Endothelial cell of umbilical vein (primary cell): ENCODE results near the gene KRTAP5-2. TPM values are rescaled to one million over a fixed set of nuclear protein-coding genes. Genes with fewer than 3 reads are reported as not detected.

Experiments
- BruUV-seq: library from RNA; stranded (reverse); fragments of 400-500 nt; replicated peaks from 2 replicates; lab custom pipeline; 2021; lab: Mats Ljungman, UMichigan
- CTCF ChIA-PET: fragments of 300-600, 350-600 bp; sonication (Branson Sonifier 250); formaldehyde crosslinking; loops from one replicate; lab custom pipeline; 2021; ENCODE audit warnings: antibody characterized with exemption, inconsistent platforms; lab: Charles Lee
- POLR2A ChIA-PET: fragments of 300-600, 350-600 bp; sonication (Branson Sonifier 250); formaldehyde crosslinking; loops from one replicate; lab custom pipeline; 2021; ENCODE audit warnings: antibody characterized with exemption, inconsistent platforms; lab: Charles Lee
- DNase-seq: peaks from one replicate; pipeline ENCODE4 v3.0.0-alpha.2; 2011; ENCODE audit warnings: low read depth, low spot score
- FAIRE-seq: peaks from 2 replicates; lab custom pipeline; 2011; peaks lifted over from hg19 to GRCh38; lab: Jason Lieb, UNC
- H2AFZ ChIP-seq: 2 replicates; pipeline ENCODE4 v1.6.0; 2012; ENCODE audit warnings: low read depth, low read length, control low read depth, inconsistent platforms
- H3K27ac ChIP-seq: 2 replicates; pipeline ENCODE4 v1.5.1; 2011; ENCODE audit warnings: low read depth, mild to moderate bottlenecking, control low read depth, low read length, moderate library complexity; ENCODE audit not compliant: insufficient read depth
- H3K27me3 ChIP-seq, 2 experiments: 2 replicates each; pipeline versions ENCODE4 v1.6.0 to v1.6.1; 2011; ENCODE audit warnings: low read length in 2 of 2, mixed read lengths in 1 of 2; ENCODE audit not compliant: control insufficient read depth in 2 of 2, insufficient read depth in 2 of 2
- H3K36me3 ChIP-seq, 2 experiments: 2 replicates in 1 of 2; 3 replicates in 1 of 2; pipeline ENCODE4 v1.5.1; 2011; ENCODE audit warnings: low read length in 2 of 2, mild to moderate bottlenecking in 1 of 2, moderate library complexity in 1 of 2; ENCODE audit not compliant: control insufficient read depth in 2 of 2, insufficient read depth in 2 of 2; ENCODE audit errors: extremely low read depth in 1 of 2
- H3K4me1 ChIP-seq: 3 replicates; pipeline ENCODE4 v1.5.1; 2011; ENCODE audit warnings: mild to moderate bottlenecking, low read length; ENCODE audit not compliant: control insufficient read depth, insufficient read depth; ENCODE audit errors: extremely low read depth
- H3K4me2 ChIP-seq: 2 replicates; pipeline ENCODE4 v1.6.1; 2011; ENCODE audit warnings: low read length, control low read depth, mixed read lengths; ENCODE audit not compliant: insufficient read depth
- H3K4me3 ChIP-seq, 3 experiments: fragments of 200-600 bp in 1 of 3; sonication (generic), shearing (Covaris generic) in 1 of 3; replicated peaks in 1 of 3; 2 replicates each; pipeline ENCODE4 v1.5.1; 2011 to 2016; ENCODE audit warnings: control low read depth in 3 of 3, low read length in 3 of 3, mild to moderate bottlenecking in 2 of 3, inconsistent platforms in 1 of 3, low read depth in 1 of 3, moderate library complexity in 1 of 3; ENCODE audit not compliant: insufficient read depth in 1 of 3
- H3K79me2 ChIP-seq: 2 replicates; pipeline ENCODE4 v1.6.0; 2012; ENCODE audit warnings: low read length, inconsistent platforms; ENCODE audit not compliant: control insufficient read depth, insufficient read depth
- H3K9ac ChIP-seq: replicated peaks from 2 replicates; pipeline ENCODE3; 2011; ENCODE audit warnings: low read length, control low read depth; ENCODE audit not compliant: insufficient read depth; ENCODE audit errors: extremely low read depth
- H3K9me1 ChIP-seq: replicated peaks from 3 replicates; pipeline ENCODE4 v1.6.0; 2011; ENCODE audit warnings: mild to moderate bottlenecking, low read length; ENCODE audit not compliant: control insufficient read depth, insufficient read depth; ENCODE audit errors: extremely low read depth
- H3K9me3 ChIP-seq: replicated peaks from 2 replicates; pipeline ENCODE4 v1.5.1; 2012; ENCODE audit warnings: low read length, inconsistent platforms; ENCODE audit not compliant: control insufficient read depth, insufficient read depth
- H4K20me1 ChIP-seq: replicated peaks from 2 replicates; pipeline ENCODE3; 2011; ENCODE audit warnings: mild to moderate bottlenecking, low read length; ENCODE audit not compliant: control insufficient read depth, insufficient read depth; ENCODE audit errors: extremely low read depth
- EZH2 ChIP-seq: IDR thresholded peaks from 2 replicates; pipeline ENCODE4 v1.6.1; 2012; ENCODE audit warnings: borderline replicate concordance, low read depth, mild to moderate bottlenecking, moderate library complexity, low read length, inconsistent platforms; ENCODE audit not compliant: severe bottlenecking
- FOS ChIP-seq: IDR thresholded peaks from 2 replicates; pipeline ENCODE4 v1.6.1; 2011; ENCODE audit warnings: mild to moderate bottlenecking, low read length, moderate library complexity, borderline replicate concordance; ENCODE audit not compliant: insufficient read depth
- GATA2 ChIP-seq: IDR thresholded peaks from 2 replicates; pipeline ENCODE4 v1.7.0; 2011; ENCODE audit warnings: low read depth, mild to moderate bottlenecking, moderate library complexity, mixed read lengths, low read length; ENCODE audit not compliant: insufficient read length, insufficient read depth
- JUN ChIP-seq: IDR thresholded peaks from 2 replicates; pipeline ENCODE4 v1.6.1; 2011; ENCODE audit warnings: borderline replicate concordance, low read depth; ENCODE audit not compliant: insufficient read length, insufficient read depth
- MYC ChIP-seq: IDR thresholded peaks from one replicate; pipeline ENCODE4 v1.6.1; 2011; ENCODE audit warnings: mild to moderate bottlenecking, low read depth, low read length
- POLR2A ChIP-seq: IDR thresholded peaks from 2 replicates; pipeline ENCODE4 v1.6.1; 2012; ENCODE audit warnings: low read depth, mild to moderate bottlenecking, control low read depth, low read length
- POLR2AphosphoS5 ChIP-seq: IDR thresholded peaks from 2 replicates; pipeline ENCODE4 v1.6.1; 2012; ENCODE audit warnings: low read depth, mild to moderate bottlenecking, control low read depth, low read length, moderate library complexity; ENCODE audit not compliant: insufficient read depth
- dilution Hi-C: fragments of 300-500 bp; cut with MboI; formaldehyde crosslinking; loops from one replicate; pipeline ENCODE4 v1.15.0; 2019; ENCODE audit warnings: low sequenced_read_pairs; ENCODE audit not compliant: extremely low pct_ligation_motif_present
- intact Hi-C: fragments of 100-400 bp; cut with micrococcal nuclease; formaldehyde crosslinking; loops from one replicate; pipeline ENCODE4 v1.10.0; 2022
- polyA plus RNA-seq, 4 experiments: library from polyadenylated mRNA; depleted of rRNA in 3 of 4; stranded (reverse) in 3 of 4; unstranded in 1 of 4; fragments of >200 nt; gene quantifications; 2 replicates each; pipeline versions ENCODE4 v1.2.1 to v1.2.3, GENCODE V29; 2011 to 2012; ENCODE audit warnings: missing spikeins in 1 of 4
- total RNA-seq: library from RNA; stranded (reverse); gene quantifications from 2 replicates; pipeline ENCODE4 v1.2.3, GENCODE V29; 2021
- TF ChIP-seq, protein P1 (sequence below), 2 donors: IDR thresholded peaks; 1 replicate in 1 of 2; 2 replicates in 1 of 2; pipeline ENCODE4 v1.5.1; 2011; ENCODE audit warnings: low read length in 2 of 2, mild to moderate bottlenecking in 2 of 2, moderate library complexity in 2 of 2, control low read depth in 1 of 2, inconsistent platforms in 1 of 2, low read depth in 1 of 2; ENCODE audit not compliant: insufficient read depth in 1 of 2; ENCODE audit errors: extremely low read depth in 1 of 2
- TF ChIP-seq, protein P2 (sequence below): IDR thresholded peaks from 2 replicates; pipeline ENCODE4 v1.6.1; 2011; ENCODE audit not compliant: insufficient read depth, insufficient read length

The KRTAP5-2 gene
- total and polyA plus RNA-seq, 2 donors (not counting 3 experiments of a cell fraction or from before 2014, with no cell fraction given), result not detected

DNA sequence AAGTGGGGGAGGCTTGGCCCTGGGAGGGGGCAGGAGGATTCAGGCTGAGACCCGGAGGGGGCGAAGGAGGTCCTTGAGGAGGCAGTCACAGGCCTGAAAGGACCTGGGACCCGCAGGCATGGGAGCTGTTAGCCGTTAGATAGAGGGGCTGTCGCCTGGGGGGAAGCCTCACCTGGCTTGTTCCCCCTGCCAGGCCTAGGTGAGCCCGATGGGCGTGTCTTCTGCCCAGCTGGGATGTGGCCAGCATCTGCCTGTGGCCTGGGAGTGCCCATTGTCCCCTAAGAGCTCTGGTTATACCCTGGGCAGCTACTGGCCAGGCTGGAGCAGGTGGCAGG, 24.2 kb downstream of the KRTAP5-2 start:
- Histone ChIP-seq H3K27me3 (peaks cover 10 to 16% of the 10 kb centered on the region in 2 experiments), H3K36me3 (no peaks in the 10 kb centered on the region), H3K9ac (no peak overlapping the region), H3K79me2 (no peaks in the 10 kb centered on the region), H3K4me3 (no peak overlapping the region), H3K4me1 (peaks cover 5% of the 10 kb centered on the region), H3K9me1 (no peaks in the 10 kb centered on the region), H2AFZ (no peak overlapping the region), H3K9me3 (no peaks in the 10 kb centered on the region), H3K27ac (no peak overlapping the region), H3K4me2 (no peak overlapping the region), H4K20me1 (no peaks in the 10 kb centered on the region)
- DNase-seq (no peak), FAIRE-seq (no peak)
- ChIA-PET POLR2A (no interaction called here), CTCF (interaction anchor here (1.0 to 7.6 kb wide), 14 partner anchors 8 to 373 kb away, joined by 3 to 313 read pairs (median 12); no protein-coding TSS in a partner anchor)
- intact Hi-C loops, result loop anchor here (1.0 to 10.0 kb wide), 6 partner anchors 28 to 371 kb away; partner anchors contain the start of gene TOLLIP
- BruUV-seq, result no TSS peak
- dilution Hi-C loops, result no loop called here
- TF ChIP-seq, protein P1, sequence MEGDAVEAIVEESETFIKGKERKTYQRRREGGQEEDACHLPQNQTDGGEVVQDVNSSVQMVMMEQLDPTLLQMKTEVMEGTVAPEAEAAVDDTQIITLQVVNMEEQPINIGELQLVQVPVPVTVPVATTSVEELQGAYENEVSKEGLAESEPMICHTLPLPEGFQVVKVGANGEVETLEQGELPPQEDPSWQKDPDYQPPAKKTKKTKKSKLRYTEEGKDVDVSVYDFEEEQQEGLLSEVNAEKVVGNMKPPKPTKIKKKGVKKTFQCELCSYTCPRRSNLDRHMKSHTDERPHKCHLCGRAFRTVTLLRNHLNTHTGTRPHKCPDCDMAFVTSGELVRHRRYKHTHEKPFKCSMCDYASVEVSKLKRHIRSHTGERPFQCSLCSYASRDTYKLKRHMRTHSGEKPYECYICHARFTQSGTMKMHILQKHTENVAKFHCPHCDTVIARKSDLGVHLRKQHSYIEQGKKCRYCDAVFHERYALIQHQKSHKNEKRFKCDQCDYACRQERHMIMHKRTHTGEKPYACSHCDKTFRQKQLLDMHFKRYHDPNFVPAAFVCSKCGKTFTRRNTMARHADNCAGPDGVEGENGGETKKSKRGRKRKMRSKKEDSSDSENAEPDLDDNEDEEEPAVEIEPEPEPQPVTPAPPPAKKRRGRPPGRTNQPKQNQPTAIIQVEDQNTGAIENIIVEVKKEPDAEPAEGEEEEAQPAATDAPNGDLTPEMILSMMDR (IDR thresholded peaks at IDR 0.05; ENCODE audit: extremely low read depth in 1 of 2, insufficient read depth in 1 of 2, low read depth in 1 of 2, low read length in 2 of 2), result no peak
- TF ChIP-seq POLR2AphosphoS5 (no peak), MYC (no peak), POLR2A (no peak), JUN (no peak), EZH2 (no peak), GATA2 (no peak), FOS (no peak)
- TF ChIP-seq, protein P2, sequence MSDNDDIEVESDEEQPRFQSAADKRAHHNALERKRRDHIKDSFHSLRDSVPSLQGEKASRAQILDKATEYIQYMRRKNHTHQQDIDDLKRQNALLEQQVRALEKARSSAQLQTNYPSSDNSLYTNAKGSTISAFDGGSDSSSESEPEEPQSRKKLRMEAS, result no peak
